Measurements from ENCODE around the gene TSHZ2.
"Not testable (repeated sequence)": the region's sequence is repeated elsewhere in the genome, so short reads cannot be mapped to it uniquely, and the experiment has no call there.

The TSHZ2 gene

DNA sequence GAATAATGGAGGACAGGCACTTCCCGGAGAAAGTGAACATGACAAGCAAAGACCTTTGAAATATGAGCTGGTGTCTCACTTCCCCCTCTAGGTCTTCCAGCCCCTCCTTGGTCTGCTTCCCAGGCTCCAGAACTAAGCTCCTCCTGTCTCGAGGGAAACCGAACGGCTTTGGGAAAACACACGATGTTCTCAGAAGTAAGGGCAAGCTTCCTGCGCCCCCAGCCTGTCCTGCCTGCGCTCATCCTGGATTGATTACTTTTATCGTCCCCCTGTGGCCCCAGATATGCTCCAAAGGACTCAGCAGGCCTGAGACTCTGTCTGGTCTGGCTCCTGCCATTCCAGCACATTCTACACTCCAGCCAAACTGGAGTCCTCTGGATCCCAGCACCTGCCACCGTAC, 538.1 kb downstream of the TSHZ2 start:
- DNase-seq (ENCODE audit: low spot score), result no peak

DNA sequence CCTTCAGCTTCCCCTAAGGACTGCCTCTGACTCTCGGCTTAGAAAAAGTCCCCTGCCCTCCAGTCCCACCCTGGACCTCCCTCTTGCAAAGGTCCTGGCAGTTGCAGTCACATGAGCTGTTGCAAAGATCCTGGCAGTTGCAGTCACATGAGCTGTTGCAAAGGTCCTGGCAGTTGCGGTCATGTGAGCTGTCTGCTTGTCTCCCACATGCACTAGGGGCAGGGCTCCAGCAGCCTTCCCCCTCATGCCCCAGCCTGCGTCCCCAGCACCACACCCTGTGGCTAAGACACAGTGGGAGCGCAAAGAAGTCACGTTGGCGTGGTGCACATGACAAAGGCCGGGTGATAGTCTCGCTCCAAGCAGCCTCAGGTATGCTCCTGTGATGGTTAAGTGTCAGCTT, 538.5 kb downstream of the TSHZ2 start:
- no peak for DNase-seq (ENCODE audit: low spot score)

DNA sequence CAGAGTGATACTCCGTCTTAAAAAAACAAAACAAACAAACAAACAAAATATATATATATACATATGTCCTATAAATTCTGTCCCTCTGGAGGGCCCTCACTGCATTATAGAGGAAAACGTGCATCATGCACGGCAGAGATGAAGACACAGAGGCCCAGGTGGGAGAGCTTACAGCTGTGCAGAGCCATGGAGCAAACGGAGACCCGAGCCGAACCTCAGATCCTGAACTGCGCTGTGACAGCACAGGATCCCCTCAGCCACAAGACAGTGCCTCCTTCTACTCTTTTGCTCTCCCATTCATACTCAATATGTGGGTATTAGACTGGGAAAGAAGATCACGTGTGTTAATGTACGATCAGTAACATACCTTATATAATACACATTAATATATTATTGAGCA, 539.9 kb downstream of the TSHZ2 start:
- DNase-seq (ENCODE audit: low spot score), result no peak

DNA sequence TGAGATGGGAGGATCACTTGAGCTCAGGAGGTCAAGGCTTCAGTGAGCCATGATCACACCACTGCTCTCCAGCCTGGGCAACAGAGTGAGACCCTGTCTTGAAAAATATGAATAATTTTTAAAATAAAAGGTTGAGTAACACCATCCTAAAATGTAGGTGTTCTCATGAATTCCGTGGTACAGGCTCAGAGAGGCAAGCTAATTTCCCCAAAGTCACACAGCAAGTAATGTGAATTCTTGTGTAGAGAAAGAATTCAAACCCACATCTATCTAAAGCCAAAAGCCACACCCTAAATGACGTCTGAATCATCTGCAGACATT, 541.0 kb downstream of the TSHZ2 start:
- DNase-seq (ENCODE audit: low spot score), result no peak

DNA sequence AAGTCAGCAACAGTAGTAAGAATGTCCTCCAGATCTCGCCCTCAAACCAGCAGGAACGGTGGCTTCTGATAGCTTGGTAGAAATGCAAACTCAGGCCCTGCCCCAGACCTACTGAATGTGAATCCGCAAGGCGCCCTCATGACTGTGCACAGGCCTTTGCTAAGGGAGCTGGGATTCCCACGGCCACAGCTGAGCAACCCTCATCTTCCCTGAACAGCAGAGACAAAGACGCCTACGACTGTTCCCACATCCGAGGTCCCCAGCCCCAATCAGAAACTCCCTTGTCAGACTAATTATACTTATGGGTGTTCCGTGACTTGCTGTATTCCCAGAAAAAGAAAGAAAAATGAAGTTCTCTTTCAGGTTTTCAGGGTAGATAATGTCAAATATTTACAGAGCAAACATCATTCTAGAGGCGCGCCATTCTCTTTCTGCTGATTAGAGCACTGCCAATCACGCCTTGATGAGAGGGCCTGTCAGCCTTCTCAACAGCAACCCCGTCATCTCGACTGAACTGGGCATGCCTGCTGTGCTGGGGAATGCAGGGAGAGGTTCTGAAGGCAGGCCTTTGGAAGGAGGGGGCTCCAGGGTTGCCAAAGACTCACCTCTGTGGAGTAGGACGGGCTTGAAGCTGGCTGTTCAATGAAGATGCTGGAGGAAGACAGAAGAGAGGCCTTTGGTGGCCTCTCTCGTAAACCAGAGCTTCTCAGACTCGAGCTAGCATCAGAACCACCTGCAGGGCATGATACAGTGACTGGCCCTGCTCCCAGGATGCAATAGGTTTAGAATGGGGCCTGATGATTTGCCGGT, 541.5 kb downstream of the TSHZ2 start:
- DNase-seq (ENCODE audit: low spot score), result no peak

GRCh38 chr20:53515749-53516148, 543.6 kb downstream of the TSHZ2 start:
- no peak for DNase-seq (ENCODE audit: low spot score)

GRCh38 chr20:53517146-53517545, 545.0 kb downstream of the TSHZ2 start:
- peak; percentile 8 for DNase-seq (ENCODE audit: low spot score)

- DNase-seq (ENCODE audit: low spot score), result peak; percentile 39
Observed at GRCh38 chr20:53521421-53521820, 549.3 kb downstream of the TSHZ2 start.

DNA sequence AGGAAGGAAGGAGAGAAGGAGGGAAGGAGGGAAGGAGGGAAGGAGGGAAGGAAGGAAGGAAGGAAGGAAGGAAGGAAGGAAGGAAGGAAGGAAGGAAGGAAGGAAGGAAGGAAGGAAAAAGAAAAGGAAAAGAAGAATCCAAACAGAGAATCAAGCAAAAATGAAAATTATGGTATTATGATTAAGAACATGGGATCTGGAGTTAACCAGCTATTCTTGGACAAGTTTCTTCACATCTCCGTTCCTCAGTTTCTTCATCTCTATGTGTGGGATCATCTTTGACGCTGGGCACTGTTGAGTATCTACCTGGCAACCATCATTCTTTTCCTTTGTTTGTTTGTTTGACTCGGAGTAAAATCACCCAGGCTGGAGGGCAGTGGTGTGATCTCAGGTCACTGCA, 549.9 kb downstream of the TSHZ2 start:
- DNase-seq (ENCODE audit: low spot score), result no peak

GRCh38 chr20:53522696-53523095, 550.5 kb downstream of the TSHZ2 start:
- DNase-seq (ENCODE audit: low spot score), result no peak

DNA sequence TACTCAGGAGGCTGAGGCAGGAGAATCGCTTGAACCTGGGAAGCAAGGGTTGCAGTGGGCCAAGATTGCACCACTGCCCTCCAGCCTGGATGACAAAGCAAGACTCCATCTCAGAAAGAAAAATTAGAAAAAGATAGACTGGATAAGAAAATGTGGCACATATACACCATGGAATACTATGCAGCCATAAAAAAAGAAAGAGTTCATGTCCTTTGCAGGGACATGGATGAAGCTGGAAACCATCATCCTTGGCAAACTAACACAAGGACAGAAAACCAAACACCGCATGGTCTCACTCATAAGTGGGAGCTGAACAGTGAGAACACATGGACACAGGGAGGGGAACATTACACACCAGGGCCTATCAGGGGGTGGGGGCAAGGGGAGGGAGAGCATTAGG, 551.5 kb downstream of the TSHZ2 start:
- DNase-seq (ENCODE audit: low spot score), result not testable (repeated sequence)

DNA sequence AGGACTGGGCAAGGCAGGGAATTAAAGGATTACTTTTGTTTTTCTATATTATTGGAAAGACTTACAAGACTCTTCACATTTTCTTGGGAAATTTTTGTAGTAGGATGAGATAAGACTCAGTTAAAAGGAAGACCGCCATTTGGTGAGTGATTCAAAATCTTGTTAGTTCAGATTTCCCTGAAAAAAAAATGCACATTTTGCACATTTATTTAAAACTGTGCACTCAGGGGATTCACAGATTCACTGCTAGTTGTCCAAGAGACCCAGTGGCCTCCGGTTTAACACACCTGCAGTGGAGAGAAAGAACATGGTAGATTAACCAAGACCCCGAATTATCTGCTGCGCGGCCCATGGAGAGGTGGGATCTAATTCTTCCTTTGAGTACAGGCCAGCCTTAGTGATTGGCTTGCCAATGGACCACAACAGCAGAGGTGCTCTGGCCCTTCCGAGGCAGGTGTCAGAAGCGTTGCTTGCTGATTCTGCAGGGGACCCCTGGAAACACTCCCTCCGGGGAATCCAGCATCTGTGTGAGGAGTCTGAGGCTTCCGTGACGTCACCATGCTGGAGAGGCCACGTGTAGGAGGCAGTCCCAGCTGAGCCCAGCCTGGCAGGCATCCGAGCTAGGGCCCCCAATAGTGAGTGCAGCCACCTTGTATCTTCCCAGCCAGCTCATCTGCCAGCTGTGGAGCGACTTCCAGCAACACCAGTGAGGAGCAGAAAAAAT, 552.6 kb downstream of the TSHZ2 start:
- DNase-seq (ENCODE audit: low spot score), result no peak

GRCh38 chr20:53527196-53527595, 555.0 kb downstream of the TSHZ2 start:
- DNase-seq (ENCODE audit: low spot score), result no peak

GRCh38 chr20:53529658-53530057, 557.5 kb downstream of the TSHZ2 start:
- DNase-seq (ENCODE audit: low spot score), result no peak

GRCh38 chr20:53530440-53530839, 558.3 kb downstream of the TSHZ2 start:
- DNase-seq (ENCODE audit: low spot score), result no peak

DNA sequence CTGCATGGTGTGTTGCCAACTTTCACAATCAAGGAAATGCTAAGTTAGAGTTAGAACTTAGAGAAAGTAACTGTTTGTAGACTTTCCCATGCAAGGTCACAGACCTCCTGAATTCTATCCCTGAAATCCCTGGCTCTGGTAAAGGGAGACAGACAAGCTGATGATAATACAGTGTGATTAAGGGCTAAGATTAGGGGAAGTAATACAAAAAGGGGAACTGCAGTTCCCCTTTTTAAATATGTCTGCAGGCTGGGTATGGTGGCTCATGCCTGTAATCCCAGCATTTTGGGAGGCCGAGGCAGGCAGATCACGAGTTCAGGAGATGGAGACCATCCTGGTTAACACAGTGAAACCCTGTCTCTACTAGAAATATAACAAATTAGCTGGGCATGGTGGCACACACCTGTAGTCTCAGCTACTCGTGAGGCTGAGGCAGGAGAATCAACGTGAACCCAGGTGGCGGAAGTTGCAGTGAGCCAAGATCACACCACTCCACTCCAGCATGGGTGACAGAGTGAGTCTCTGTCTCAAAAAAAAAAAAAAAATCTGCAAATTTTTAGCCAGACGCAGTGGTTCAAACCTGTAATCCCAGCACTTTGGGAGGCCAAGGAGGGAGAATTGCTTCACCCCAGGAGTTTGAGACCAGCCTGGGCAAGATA, 560.6 kb downstream of the TSHZ2 start:
- DNase-seq (ENCODE audit: low spot score), result not testable (repeated sequence)

- no peak for DNase-seq (ENCODE audit: low spot score)
Observed at GRCh38 chr20:53533500-53533899, 561.3 kb downstream of the TSHZ2 start.

GRCh38 chr20:53534037-53534436, 561.9 kb downstream of the TSHZ2 start:
- DNase-seq (ENCODE audit: low spot score), result no peak

- no peak for DNase-seq (ENCODE audit: low spot score)
Observed at GRCh38 chr20:53535878-53536277, 563.7 kb downstream of the TSHZ2 start.

- not testable (repeated sequence) for DNase-seq (ENCODE audit: low spot score)
Observed at GRCh38 chr20:53536382-53536781, 564.2 kb downstream of the TSHZ2 start.

- no peak for DNase-seq (ENCODE audit: low spot score)
Observed at GRCh38 chr20:53539516-53539915, 567.4 kb downstream of the TSHZ2 start.
